Mesothelial cell of epicardium (in vitro differentiated cells): ENCODE results near the gene SAP30BP. TPM values are rescaled to one million over a fixed set of nuclear protein-coding genes. Genes with fewer than 3 reads are reported as not detected.

ENCODE experiments used
- DNase-seq, 2 experiments: peaks; one replicate each; pipeline ENCODE4 v3.0.0; 2021; ENCODE audit warnings: low spot score in 2 of 2; ENCODE audit not compliant: unreplicated experiment in 2 of 2
- H3K27ac Mint-ChIP-seq: 2 replicates; pipeline ENCODE4 v1.8.0; 2021; ENCODE audit warnings: mixed read lengths
- H3K27me3 Mint-ChIP-seq: 2 replicates; pipeline ENCODE4 v1.8.0; 2021; ENCODE audit warnings: low read depth, mixed read lengths
- H3K36me3 Mint-ChIP-seq: 2 replicates; pipeline ENCODE4 v1.8.0; 2021; ENCODE audit warnings: mixed read lengths
- H3K4me1 Mint-ChIP-seq: 2 replicates; pipeline ENCODE4 v1.8.0; 2021; ENCODE audit warnings: mixed read lengths
- H3K4me3 Mint-ChIP-seq: 2 replicates; pipeline ENCODE4 v1.8.0; 2021; ENCODE audit warnings: mild to moderate bottlenecking, moderate library complexity, mixed read lengths
- H3K9me3 Mint-ChIP-seq: 2 replicates; pipeline ENCODE4 v1.8.0; 2021; ENCODE audit warnings: mixed read lengths
- CTCF ChIP-seq: fragments of 200-600 bp; sonication (generic); IDR thresholded peaks from one replicate; pipeline ENCODE4 v1.5.0; 2021; ENCODE audit warnings: antibody characterized with exemption; ENCODE audit not compliant: unreplicated experiment
- total RNA-seq: library from RNA; stranded (reverse); gene quantifications from 3 replicates; pipeline ENCODE4 v1.2.1, GENCODE V29; 2021

The SAP30BP gene
- total RNA-seq, 1 donor from 2014 or later = 96.0 TPM

DNA sequence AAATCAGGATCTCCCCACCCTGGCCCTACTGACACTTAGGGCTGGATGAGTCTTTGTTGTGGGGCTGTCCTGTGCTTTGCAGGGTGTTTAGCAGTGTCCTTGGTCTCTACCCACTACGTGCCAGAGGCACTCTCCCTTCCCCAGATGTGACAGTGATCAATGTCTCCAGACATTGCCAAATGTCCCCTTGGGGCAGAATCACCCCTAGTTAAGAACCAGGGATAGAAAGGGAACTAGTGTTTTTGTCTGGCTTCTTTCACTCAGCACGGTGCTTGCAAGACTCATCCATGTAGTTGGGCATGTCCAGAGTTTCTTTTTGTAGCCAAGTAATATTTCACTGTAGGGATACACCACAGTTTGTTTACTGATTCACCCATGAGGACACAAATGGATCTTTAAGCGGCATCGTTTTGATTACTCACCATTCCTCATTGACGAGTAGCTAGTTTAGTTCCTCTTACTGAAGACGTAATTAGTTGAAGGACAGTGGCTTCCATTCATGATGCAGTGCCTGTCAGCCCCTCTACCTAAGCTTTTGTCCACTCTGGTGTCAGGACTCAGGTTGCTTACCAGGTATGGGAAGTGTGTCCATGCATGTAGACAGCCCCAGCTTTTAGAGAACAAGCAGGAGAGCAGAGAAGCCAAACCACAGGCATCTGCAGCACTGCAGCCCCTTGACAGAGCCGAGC is 28.1 kb downstream of the SAP30BP start:
- Mint-ChIP-seq H3K4me1 (peaks cover 34% of the 10 kb centered on the region), H3K36me3 (peaks cover 14% of the 10 kb centered on the region), H3K4me3 (no peak overlapping the region), H3K27ac (peak overlapping the region; percentile 54), H3K27me3 (no peaks in the 10 kb centered on the region), H3K9me3 (no peaks in the 10 kb centered on the region)
- no peak for TF ChIP-seq CTCF
- DNase-seq = no peak

GRCh38 chr17:75695830-75696271 is 28.7 kb downstream of the SAP30BP start:
- H3K36me3 Mint-ChIP-seq = peaks cover 18% of the 10 kb centered on the region
- peaks cover 40% of the 10 kb centered on the region for H3K4me1 Mint-ChIP-seq
- H3K27me3 Mint-ChIP-seq = no peaks in the 10 kb centered on the region
- no peak overlapping the region for H3K4me3 Mint-ChIP-seq
- peak overlapping the region; percentile 9 for H3K27ac Mint-ChIP-seq
- H3K9me3 Mint-ChIP-seq = no peaks in the 10 kb centered on the region
- TF ChIP-seq CTCF = no peak
- DNase-seq = no peak

GRCh38 chr17:75697651-75698291 is 30.6 kb downstream of the SAP30BP start:
- no peak overlapping the region for H3K4me3 Mint-ChIP-seq
- peaks cover 28% of the 10 kb centered on the region for H3K36me3 Mint-ChIP-seq
- peak overlapping the region; percentile 59 for H3K27ac Mint-ChIP-seq
- no peak for DNase-seq
- peaks cover 43% of the 10 kb centered on the region for H3K4me1 Mint-ChIP-seq
- no peaks in the 10 kb centered on the region for H3K9me3 Mint-ChIP-seq
- TF ChIP-seq CTCF = no peak
- no peaks in the 10 kb centered on the region for H3K27me3 Mint-ChIP-seq

GRCh38 chr17:75698659-75699058 is 31.5 kb downstream of the SAP30BP start:
- H3K27me3 Mint-ChIP-seq = no peaks in the 10 kb centered on the region
- no peak for DNase-seq
- H3K4me1 Mint-ChIP-seq = peaks cover 37% of the 10 kb centered on the region
- H3K4me3 Mint-ChIP-seq = no peak overlapping the region
- H3K9me3 Mint-ChIP-seq = no peaks in the 10 kb centered on the region
- TF ChIP-seq CTCF = no peak
- peak overlapping the region; percentile 12 for H3K27ac Mint-ChIP-seq
- H3K36me3 Mint-ChIP-seq = peaks cover 32% of the 10 kb centered on the region

- no peaks in the 10 kb centered on the region for H3K9me3 Mint-ChIP-seq
- no peak for TF ChIP-seq CTCF
- peaks cover 39% of the 10 kb centered on the region for H3K36me3 Mint-ChIP-seq
- H3K4me1 Mint-ChIP-seq = peaks cover 24% of the 10 kb centered on the region
- H3K27ac Mint-ChIP-seq = peak overlapping the region; percentile 98
- H3K4me3 Mint-ChIP-seq = no peak overlapping the region
- H3K27me3 Mint-ChIP-seq = no peaks in the 10 kb centered on the region
- DNase-seq = no peak
Measured at GRCh38 chr17:75701288-75701687, 34.1 kb downstream of the SAP30BP start.
